BE2C (cell line): Measurements from ENCODE around the gene STIM1.
A peak's percentile ranks its signal among the peaks of the same experiment; 100 is the strongest.
"Not testable (repeated sequence)": the region's sequence is repeated elsewhere in the genome, so short reads cannot be mapped to it uniquely, and the experiment has no call there.

Experiments used
- DNase-seq: peaks from one replicate; pipeline ENCODE4 v3.0.0-alpha.2; 2020
- H3K27me3 ChIP-seq: fragments of 250-450 bp; sonication (Bioruptor Pico); 2 replicates; pipeline ENCODE4 v1.5.1; 2020; ENCODE audit warnings: mild to moderate bottlenecking
- H3K36me3 ChIP-seq: fragments of 250-450 bp; sonication (Bioruptor Pico); 2 replicates; pipeline ENCODE4 v1.5.1; 2020; ENCODE audit warnings: mild to moderate bottlenecking
- H3K4me1 ChIP-seq: fragments of 250-450 bp; sonication (Bioruptor Pico); 2 replicates; pipeline ENCODE4 v1.5.1; 2020
- H3K4me3 ChIP-seq: 2 replicates; pipeline ENCODE4 v1.5.1; 2011; ENCODE audit warnings: low read depth, low read length
- H3K9me3 ChIP-seq: fragments of 250-450 bp; sonication (Bioruptor Pico); 2 replicates; pipeline ENCODE4 v1.5.1; 2020
- TF ChIP-seq, protein P1 (sequence below): IDR thresholded peaks from 2 replicates; pipeline ENCODE4 v1.5.1; 2012; ENCODE audit warnings: mild to moderate bottlenecking, low read depth, low read length

Gene STIM1

DNA sequence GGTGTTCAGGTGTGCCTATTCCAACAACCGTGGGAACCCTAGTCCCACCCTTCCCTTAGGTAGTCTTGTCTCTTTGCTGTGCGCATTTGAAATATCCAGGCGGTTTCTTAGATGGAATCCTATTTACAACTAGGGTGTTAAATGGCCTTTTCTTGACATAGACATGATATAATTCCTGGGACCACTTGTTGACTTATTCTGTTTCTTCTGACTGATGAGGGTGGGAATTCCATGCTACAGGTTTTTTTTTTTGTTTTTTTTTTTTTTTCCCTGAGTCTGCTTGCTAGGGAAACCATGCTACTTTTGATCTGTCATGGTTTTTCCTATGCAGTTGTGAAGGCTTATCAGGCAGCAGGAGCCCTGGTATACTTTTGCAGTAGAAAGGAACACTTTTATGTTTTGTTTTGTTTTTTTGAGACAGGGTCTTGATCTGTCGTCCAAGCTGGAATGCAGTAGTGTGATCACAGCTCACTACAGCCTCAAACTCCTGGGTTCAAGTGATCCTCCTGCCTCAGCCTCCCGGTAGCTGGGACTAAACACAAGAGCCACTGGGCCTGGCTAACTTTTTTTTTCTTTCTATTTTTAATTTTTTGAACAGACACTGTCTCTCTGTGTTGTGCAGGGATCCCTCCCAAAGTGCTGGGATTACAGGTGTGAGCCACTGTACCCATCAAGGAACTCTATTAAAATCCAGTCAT is 1.5 kb downstream of the STIM1 start:
- TF ChIP-seq, protein P1, sequence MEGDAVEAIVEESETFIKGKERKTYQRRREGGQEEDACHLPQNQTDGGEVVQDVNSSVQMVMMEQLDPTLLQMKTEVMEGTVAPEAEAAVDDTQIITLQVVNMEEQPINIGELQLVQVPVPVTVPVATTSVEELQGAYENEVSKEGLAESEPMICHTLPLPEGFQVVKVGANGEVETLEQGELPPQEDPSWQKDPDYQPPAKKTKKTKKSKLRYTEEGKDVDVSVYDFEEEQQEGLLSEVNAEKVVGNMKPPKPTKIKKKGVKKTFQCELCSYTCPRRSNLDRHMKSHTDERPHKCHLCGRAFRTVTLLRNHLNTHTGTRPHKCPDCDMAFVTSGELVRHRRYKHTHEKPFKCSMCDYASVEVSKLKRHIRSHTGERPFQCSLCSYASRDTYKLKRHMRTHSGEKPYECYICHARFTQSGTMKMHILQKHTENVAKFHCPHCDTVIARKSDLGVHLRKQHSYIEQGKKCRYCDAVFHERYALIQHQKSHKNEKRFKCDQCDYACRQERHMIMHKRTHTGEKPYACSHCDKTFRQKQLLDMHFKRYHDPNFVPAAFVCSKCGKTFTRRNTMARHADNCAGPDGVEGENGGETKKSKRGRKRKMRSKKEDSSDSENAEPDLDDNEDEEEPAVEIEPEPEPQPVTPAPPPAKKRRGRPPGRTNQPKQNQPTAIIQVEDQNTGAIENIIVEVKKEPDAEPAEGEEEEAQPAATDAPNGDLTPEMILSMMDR, result no peak
- no peaks in the 10 kb centered on the region for H3K9me3 ChIP-seq
- no peaks in the 10 kb centered on the region for H3K4me1 ChIP-seq
- H3K27me3 ChIP-seq, result no peaks in the 10 kb centered on the region
- H3K36me3 ChIP-seq, result no peaks in the 10 kb centered on the region
- no peak for DNase-seq
- peak overlapping the region; percentile 71 for H3K4me3 ChIP-seq

DNA sequence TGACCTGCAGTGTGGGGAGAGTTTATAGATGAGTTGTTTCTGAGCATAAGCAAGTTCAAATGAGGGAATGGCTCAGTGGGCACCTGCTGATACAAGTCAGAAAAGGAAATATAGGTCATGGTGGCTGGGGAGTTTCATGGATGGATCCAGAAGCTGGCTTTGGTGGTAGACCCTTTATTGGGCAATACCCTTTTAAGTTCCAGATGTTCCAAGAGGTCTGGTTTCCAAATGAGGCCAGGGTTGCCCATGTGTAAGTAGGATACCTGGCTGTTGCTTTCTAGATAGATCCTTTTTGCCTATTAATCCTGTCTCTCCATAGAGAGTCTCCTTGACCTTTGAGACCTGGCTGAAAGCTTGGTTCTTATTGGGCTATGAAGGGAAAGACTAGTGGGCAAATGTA is 2.2 kb downstream of the STIM1 start:
- Histone ChIP-seq H3K4me3 (no peak overlapping the region), H3K36me3 (no peaks in the 10 kb centered on the region), H3K4me1 (no peaks in the 10 kb centered on the region)

DNA sequence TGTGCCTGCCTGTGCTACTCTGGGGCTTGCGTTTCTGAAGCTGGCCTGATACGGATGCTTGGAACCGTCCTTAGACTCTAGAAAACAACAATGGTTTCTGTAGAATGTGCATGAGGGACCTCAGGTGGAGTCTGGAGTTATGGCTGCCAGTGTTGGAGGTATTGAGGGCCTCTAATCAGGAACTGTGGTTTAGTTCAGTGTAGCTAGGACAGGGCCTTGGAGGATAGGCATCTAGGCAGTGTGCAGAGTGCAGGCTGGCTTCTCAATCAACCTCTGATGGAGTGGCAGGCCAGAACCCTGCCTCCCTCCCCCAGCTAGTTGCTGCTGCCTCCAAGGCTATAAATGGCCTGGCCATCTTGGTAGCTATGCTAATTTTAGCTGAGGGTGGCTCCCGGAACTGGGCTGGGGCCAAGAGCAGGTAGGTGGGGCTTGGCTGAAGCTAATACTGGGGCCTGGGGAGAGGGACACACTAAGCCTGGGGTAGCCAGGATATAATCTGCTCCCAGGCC is 4.0 kb downstream of the STIM1 start:
- H3K9me3 ChIP-seq, result no peaks in the 10 kb centered on the region
- H3K4me3 ChIP-seq, result no peak overlapping the region
- DNase-seq, result peak; percentile 33
- H3K36me3 ChIP-seq, result no peaks in the 10 kb centered on the region
- no peaks in the 10 kb centered on the region for H3K27me3 ChIP-seq
- TF ChIP-seq, protein P1, result no peak
- H3K4me1 ChIP-seq, result no peaks in the 10 kb centered on the region

More for the DNA sequence above, 2.2 kb downstream of the STIM1 start:
- no peak for DNase-seq
- TF ChIP-seq, protein P1, result no peak
- Histone ChIP-seq H3K27me3 (no peaks in the 10 kb centered on the region), H3K9me3 (no peaks in the 10 kb centered on the region)

DNA sequence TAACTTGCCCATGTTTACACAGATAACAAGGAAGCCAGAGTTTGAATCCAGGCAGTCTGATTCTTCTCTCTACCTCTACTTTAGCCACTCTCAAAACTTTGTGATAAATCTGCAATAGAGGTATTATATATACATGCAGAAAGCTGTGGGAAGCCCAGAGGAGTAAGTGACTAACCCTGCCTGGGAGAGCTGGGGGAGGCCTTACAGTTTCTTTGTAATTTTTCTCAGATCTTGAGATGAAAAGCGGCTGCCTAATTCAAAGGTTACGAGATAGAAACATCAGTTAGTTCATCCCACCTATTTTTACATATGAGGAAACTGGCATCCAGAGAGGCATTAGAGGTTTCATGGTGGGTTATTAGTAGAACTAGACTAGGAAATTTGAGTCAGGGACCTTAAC is 4.9 kb downstream of the STIM1 start:
- Histone ChIP-seq H3K27me3 (no peaks in the 10 kb centered on the region), H3K36me3 (no peaks in the 10 kb centered on the region), H3K4me1 (no peaks in the 10 kb centered on the region), H3K4me3 (no peak overlapping the region), H3K9me3 (no peaks in the 10 kb centered on the region)
- TF ChIP-seq, protein P1, result no peak
- no peak for DNase-seq

DNA sequence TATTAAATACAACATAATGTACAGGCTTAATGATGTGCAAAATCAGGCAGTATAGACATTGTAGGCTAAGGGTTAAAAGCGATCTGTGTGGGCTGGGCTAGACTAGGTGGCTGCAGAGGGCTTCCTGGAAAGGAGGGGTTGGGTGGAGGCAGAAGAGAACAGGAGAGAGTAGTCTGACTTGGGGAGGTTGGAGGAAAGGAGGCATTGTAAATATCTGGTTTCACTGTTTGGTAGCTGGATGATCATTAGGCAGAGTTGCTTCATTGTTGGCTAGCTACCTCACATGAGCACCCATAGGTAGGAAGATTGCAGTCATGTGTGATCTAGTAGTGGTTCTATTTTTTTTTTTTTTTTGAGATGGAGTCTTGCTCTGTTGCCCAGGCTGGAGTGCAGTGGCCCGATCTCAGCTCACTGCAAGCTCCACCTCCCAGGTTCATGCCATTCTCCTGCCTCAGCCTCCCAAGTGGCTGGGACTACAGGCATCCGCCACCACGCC is 5.5 kb downstream of the STIM1 start:
- H3K9me3 ChIP-seq, H3K4me3 ChIP-seq, H3K27me3 ChIP-seq, H3K4me1 ChIP-seq, H3K36me3 ChIP-seq, DNase-seq: not testable (repeated sequence)

DNA sequence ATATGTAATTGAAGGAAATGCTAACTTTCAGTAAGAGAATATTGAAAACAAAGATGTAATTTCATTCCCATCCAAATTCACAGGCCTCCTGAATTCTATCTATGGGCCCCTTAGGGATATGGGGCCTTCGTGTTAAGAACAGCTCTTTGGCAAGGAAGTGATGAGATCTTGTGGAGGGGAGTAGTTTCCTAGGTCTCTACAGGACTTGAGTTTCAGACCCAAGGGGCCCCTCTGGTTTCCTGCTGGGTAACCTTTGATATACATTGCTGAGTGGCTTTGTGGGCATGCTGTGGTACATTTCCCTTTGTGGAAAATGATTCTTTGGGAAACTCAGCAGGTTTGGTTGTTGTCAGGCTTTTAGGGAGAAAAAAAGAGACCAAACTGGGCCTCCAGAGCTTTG is 6.2 kb downstream of the STIM1 start:
- TF ChIP-seq, protein P1, result no peak
- H3K27me3 ChIP-seq, result no peaks in the 10 kb centered on the region
- H3K9me3 ChIP-seq, result no peaks in the 10 kb centered on the region
- DNase-seq, result no peak
- no peaks in the 10 kb centered on the region for H3K36me3 ChIP-seq
- H3K4me1 ChIP-seq, result no peaks in the 10 kb centered on the region
- H3K4me3 ChIP-seq, result no peak overlapping the region
